Fibroblast of skin of abdomen (primary cell): ENCODE measurements around the gene POLD3.
A peak's percentile ranks its signal among the peaks of the same experiment; 100 is the strongest.
"Not testable (repeated sequence)": the region's sequence is repeated elsewhere in the genome, so short reads cannot be mapped to it uniquely, and the experiment has no call there.

Experiments
- DNase-seq: peaks from one replicate; pipeline ENCODE4 v3.0.0-alpha.2; 2013

Gene POLD3

DNA sequence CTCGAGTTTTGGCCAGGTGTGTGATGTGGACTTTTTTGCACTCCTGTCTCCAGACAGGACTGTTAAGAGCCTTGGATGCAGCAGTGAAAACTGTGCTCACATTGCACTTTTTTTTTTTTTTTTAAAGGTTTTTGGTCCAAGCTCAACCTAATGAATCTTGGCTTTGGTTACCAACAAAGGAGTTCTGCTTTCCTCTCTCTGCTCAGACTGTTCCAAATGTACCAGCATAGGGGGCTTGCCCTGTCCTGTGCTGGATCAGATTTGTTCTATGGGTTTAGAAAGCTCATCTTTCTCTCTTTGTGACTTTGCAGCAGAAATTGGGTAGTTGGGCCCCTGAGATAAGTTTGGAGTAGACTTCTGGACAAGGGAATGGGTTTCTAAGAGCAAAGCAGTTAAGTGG, 45.3 kb downstream of the POLD3 start:
- no peak for DNase-seq

DNA sequence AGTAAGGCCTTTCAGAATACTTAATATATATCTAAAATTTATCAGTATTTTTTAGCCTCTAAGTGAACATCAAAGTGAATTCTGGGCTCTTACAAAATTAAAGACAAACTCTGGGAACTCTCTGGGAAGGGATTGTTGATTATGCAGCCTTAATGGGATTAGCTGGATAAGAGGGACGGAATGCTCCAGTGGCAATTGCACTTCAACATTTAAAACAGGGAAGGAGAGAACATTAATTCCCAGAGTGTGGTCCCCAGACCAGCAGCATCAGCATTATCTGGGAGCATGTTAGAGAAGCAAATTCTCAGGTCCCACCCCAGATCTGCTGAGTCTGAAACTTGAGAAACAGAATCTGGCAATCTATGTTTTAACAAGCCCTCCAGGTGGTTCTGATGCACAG, 46.5 kb downstream of the POLD3 start:
- DNase-seq = no peak

DNA sequence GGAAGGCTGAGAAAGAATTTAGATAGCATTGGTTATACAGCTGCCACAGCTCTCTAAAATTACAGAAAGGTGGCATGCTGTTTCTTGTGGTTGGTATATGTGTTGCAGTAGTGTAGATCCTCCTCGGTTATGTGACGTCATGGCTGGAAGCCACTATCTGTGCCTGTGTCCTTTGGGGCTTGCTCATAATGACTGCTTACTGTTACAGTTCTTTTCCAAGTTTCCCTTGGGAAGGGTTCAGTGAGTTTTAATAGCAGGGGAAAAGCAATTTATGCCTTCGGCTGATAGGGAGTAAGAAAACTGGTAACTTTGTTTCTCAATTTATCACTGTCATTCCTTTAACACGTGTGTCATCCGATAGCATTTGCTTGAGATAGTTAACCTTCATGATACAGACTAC, 47.2 kb downstream of the POLD3 start:
- DNase-seq = no peak

DNA sequence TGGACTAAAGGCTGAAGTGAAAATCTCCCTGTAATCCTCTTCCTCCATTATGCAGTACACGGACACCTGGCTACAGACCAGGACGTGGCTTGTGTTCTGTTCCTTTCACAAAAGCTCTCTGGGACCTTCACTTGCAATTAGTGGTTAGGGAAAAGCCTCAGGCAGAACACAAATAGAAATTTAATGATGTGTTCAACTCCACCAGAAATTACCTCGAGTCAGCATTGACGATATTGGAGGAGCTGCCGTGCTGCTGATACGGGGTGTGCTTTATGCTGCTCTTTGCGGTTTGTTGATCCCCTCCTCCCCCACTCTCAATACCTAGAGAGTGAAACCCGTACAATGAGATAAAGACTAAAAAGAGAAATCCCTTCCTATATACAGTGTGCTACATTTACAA, 48.9 kb downstream of the POLD3 start:
- no peak for DNase-seq

DNA sequence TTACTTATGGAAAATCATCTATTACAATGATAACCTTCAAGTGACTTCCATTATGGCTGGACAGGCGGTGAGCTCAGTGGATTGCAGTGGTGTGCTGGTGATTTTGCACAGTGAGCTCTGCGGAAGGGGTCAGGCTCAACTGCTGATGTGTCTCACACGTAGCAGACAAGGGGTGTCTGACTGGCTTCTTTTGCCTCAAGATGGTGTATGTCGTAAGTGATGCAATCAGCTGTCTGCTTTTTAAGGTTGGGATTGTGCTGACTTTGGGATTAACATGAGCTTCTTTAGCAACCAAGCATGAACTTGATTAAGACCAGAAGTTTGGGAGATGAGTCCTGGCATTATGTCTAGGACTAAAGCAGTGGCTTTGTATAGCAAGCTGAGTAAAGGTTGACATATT, 49.5 kb downstream of the POLD3 start:
- peak; percentile 47 for DNase-seq

DNA sequence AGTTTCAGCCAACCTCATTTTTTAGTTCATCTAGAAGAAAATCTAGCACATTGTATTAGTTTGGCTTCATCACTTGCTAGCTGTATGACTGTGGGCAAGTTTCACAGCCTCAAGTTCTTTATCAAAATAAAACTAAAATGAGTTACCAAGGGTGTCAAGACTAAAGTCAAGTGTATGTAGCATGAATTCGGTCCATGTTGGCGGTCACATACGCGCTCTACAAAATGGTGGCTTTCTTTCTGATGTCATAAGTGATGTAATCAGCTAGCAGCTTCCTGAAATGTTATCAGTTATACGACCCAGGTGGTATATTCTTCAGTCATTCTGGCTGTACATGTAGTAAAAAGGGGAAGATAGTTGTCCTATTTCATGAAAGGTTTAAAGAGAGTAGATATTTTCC, 50.5 kb downstream of the POLD3 start:
- no peak for DNase-seq

DNA sequence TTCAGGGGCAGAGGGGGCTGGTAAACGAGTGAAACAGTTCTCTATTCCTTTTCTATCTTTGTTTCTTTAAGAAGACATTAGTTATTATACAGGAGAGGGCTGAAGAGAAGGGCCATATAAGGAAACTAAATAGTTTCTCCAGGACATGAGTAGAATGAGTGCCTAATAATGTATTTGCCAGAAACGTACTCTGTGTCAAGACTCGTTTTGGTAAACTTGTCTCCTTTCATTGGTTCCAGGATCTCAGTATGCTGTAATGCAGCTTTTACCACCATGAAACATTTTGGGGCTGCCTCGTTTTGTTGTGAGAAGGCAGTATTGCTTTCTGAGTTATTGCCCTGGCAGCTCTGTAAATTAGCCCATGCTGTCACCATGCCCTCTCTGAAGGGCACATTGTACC, 51.7 kb downstream of the POLD3 start:
- DNase-seq = no peak

DNA sequence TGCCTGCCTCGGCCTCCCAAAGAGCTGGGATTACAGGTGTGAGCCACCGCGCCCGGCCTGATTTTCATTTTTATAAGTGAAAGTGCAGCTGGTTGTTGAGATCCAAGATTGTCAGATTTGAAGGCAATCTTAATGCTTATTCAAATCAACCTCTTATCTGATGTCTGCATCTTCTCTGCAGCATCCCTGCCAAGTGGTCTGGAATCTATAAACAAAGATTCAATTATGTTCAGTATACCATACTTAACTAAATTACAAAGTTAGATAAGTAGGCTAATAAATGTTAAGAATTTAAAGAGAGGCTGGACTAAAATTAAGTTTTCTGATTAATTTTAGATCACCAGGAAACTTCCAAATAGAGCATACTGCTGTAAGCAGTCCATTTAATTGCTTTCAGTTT, 53.8 kb downstream of the POLD3 start:
- DNase-seq = no peak

DNA sequence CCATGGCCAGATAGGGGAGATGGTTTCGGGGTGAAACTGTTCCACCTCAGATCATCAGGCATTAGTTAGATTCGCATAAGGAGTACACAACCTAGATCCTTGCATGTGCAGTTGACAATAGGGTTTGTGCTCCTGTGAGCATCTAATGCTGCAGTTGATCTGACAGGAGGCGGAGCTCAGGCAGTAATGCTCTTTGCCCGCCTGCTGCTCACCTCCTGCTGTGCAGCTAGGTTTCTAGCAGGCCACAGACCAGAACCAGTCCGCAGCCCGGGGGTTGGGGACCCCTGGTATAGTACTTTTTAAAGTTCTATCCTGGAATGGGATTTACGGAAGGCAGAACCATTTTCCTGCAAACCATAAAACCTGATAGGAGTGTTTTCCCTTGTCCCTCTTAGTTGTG, 54.6 kb downstream of the POLD3 start:
- no peak for DNase-seq

DNA sequence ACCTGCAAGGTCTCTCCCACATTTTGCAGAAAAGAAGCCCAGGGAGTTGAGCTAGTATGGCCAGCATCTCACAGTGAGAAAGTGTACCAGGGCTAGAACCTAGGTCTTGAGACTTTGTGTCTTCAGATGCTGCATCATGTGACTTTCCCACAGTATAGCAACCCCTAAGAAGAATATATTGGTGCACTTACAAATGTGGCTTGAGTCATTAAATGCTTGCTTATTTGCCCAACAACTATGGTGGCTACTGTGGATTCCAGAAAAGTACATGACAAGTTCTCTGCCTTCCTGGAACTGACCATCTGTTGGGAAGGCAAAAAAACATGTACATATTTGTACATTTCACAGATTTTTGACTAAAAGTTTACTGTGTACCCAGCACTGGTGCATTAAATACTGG, 55.0 kb downstream of the POLD3 start:
- no peak for DNase-seq

DNA sequence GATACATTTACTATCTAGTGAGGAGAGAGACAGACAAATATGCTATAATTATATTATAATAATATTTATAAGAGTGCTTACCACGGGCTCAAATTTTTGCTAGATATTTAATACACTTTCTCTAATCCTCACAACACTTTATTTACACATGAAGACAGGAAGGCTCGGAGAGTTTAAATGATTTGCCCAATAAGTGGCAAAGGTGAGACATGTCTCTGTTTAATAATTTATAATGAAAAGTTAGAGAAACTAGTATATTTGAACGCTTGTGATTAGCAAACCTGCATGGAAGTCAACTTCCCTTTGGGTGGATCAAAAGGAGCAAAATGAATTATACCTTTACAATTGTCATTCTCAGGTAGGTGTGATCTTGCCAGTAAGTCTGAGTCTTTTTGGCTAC, 55.4 kb downstream of the POLD3 start:
- DNase-seq = no peak

DNA sequence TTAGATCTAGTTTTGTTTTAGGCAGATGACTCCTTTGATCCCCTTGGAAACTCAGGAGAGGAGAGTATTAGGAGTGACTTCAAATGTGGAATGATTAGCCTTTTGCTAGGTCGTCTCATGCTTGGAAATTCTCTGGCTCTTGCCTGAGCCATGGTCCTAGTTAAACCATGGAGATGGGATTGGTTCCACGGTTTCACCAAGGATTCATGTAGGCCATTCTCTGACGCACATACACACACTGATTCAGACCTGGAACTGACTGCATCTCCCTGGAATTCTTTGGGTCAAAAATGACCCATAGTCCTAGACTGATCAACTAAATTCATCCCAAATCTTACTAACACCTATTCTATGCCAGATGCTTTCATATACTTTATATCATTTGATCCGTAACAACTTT, 56.5 kb downstream of the POLD3 start:
- no peak for DNase-seq

DNA sequence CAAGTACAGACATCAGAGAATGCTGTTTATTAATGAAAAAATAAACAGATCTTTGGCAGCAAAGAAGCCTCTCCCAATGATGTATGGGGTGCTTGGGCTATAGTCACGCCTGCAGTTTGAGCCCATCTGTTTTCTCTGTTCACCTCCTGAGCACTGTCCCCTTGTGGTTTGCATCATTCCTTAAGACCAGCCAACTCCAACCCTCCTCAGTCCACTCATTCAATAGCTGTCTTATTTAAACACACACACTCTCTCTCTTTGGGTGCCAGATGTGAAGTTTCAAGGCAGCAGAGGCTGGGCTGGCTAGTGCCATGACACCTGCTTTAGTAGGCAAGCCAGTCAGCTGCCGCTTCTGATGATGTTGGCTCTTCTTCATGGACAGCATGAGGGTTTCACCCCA, 58.1 kb downstream of the POLD3 start:
- DNase-seq = peak; percentile 69

DNA sequence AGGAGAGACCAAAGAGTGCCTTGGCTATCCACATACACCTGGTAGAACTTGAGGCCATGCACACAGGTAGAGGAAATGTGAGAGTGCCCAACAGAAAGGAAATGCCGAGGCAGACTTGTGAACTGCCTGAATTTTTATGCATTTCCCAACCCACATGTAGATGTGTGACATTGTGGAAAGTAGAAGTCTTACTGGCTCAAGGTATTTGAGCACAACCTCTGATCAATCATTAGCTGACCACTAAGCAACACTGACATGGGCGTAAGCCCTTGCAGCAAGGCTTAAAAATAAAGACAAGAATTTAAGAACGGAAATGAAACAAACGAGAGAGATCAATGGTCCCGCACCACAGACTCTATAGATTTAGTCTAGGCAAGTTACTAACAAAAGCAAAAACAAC, 62.6 kb downstream of the POLD3 start:
- DNase-seq = no peak

DNA sequence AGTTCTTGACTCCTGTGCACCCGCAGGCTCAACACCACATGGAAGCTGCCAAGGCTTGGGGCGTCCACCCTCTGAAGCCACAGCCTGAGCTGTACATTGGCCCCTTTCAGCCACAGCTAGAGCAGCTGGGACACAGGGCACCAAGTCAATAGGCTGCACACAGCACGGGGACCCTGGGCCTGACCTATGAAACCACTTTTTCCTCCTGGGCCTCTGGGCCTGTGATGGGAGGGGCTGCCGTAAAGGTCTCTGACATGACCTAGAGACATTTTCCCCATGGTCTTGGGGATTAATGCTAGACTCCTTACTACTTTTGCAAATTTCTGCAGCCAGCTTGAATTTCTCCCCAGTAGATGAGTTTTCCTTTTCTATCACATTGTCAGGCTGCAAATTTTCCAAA, 66.7 kb downstream of the POLD3 start:
- not testable (repeated sequence) for DNase-seq

DNA sequence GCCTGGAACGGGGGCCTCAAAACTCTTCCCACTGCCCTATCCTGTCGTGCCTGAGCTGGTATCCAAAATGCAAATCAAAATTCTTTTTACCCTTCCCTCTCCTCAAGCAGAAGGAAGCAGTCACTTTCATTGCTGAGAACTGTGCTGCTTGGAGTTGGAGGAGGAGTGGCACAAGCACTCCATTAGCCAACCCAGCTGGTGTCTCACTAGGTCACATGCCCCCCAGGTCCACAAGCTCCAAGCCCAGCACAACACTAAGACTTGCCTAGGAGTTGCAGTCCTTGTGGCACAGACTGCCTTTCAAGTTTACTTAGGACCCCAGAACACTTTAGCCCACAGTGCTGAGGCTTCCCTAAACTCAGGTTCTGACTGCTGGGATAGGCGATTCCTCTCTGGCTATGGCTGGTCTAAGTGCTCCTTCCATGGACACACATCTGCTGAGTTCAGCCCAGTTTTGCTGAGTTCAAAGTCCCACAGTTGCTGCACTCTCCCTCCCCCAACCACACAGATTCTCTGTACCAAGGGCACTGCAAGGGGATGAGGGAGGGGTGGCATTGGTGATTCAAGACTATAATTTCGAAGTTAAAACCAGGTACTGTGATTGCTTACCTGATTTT, 70.2 kb downstream of the POLD3 start:
- no peak for DNase-seq

DNA sequence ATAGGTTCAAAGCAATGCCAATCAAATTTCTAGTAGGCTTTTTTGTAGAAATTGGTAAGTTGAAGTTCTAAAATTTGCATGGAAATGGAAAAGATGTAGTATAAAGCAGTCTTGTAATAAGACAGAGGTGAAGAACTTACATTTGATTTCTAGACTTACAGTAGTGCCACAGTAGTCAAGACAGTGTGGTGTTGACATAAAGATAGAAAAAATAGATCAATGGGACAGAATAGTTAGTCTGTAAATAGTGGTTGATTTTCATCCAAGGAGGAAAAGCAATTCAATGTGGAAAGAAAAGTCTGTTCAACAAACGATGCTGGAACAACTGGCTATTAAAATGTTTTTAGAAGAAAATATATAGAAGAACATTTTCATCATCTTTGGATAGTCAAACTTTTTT, 70.9 kb downstream of the POLD3 start:
- no peak for DNase-seq

DNA sequence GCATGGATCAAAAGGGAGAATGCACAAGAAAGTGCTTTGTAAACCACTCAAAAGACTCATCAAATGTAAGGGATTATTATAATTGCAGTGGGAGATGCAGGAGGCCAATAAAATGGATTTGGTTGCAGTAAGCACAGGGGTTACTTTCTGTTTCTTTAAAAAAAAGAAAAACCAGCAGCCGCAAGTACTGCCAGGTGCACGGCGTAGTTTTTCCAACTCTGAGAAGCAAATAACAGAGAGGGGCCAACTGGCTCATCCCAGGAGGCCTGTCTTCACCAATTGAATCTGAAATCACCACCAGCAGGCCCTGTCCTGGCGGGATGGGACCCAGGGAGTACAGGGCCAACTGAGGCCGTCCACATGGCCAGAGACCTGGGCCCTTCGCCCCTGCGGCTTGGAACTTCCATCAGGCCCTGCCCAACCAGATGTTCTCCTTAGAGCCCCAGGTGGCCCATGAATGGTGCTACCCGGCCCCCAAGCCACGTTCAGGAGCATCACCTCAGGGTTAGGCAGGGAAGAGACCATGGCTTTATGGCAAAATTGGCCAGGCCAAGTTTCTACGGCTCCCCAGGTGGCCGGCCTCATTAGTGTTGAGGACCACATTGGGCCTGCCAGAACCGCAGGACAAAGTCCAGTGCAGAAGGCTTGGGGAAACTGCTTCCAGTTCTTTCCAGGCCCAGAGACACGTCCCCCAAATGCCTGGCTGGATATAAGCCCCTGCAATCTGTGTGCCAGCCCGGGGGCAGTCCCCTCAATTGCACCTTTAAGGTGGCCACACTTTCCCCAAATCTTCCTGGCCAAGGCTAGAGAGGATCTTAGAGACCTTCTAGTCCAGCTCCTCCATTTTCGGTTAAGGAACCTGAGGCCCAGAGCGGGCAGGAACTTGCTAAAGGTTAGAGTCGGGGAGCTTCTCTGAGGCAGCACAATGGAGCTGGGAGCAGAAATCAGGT, 77.1 kb downstream of the POLD3 start:
- DNase-seq = no peak

DNA sequence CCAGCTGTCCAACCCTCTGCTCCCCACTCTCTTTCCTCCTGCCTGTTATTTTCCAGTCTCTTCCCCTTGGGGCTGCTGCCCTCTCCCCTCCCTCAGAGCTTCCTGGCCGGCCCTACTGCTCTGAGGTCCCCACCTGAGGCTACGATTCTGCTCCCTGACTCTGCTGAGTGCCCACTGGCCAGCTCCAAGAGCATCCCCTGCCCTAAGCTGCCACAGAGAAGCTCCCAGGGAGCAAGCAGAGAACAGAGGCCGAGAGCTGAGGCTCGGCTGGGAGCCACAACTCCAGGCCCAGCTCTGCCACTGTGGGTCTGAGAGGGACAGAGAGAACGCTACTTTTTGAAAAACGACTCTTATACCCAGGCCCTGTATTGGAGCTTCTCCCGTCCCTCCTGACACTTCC, 77.8 kb downstream of the POLD3 start:
- DNase-seq = no peak

DNA sequence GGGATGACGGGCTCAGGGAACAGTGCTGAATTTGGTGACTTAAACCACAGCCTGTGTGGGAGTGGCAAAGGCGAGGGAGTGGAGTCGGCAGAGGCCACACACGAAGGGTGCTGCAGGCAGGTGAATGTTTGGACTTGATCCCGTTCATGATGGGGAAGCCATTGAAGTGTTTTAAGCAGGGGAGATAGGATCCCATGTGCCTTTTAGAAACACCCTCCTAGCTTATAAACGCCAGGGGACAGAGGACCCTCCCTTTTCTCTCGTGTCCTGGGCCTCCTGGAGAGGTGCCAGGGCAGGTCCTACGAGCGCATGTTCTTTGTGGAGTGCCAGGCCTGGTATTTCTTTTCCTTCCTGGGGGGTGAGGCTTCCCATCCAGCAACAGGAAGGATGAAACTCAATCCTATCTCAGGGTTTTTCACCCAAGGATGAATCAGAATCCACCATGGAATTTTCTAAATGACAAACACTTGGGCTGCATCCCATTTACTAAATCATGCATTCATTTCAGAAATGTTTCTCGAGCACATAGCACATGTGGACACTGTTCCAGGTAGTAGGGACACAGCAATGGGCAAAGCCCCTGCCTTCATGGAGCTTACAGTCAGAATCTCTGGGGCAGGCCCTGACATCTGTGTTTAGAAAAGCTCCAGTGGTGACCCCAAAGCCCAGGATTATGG, 79.3 kb downstream of the POLD3 start:
- peak; percentile 81 for DNase-seq

DNA sequence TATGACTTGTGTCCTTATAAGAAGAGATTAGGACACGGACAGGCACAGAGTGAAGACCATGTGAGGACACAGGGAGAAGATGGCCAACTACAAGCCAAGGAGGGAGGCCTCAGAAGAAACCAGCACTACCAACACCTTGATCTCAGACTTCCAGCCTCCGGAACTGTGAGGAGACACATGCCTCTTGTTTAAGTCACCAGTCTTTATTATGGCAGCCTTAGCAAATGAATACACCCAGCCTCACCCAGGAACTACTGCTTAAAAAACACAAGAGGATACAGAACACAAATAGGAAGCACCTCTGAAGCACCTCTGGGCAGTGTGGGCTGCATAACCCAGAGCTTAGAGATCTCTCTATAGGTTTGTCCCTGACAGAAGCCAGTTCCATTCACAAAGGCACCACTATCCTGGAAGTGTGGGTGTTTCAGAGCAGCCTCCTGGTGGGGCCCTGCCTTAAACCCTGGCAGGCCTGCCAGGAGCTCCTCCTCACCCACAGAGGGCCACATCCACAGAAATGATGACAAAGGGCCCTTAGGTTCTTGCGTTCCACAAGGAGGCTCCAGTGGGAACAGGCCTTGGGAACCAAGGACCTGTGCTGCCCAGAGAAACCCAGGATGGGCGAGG, 80.1 kb downstream of the POLD3 start:
- no peak for DNase-seq

DNA sequence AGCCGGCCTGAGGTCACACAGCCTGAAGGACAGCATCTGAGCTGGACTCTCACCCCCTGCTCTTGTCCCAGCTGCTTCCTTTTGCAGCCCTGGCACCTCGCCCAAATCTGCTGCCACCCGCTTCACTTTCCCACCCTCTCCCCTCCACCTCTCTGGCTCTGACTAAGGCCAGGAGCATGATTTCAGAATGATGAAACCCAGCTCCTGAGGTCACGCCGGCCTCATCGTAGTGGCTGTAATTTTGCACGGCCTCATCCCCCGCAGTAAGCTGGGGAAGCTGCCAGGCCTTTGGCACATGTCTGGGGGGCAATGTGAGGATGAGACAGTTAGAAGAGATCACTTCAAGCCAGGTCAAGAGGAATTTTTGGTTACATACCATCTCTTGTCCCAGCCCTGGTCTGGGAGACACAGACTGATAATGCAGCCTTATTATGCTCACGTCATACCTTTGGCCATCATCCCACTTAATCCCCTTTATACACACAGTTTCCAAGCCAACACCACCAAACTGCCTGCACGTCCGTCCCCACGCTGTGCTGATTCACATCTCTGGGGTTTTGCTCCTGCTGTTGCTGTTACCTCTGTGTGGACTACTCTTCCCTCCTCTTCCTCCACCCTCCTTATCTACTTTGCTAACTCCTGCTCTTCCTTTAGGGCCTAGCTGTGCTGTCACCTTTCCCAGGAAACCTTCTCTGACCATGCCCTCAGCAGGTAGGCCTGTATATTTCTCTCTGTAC, 80.7 kb downstream of the POLD3 start:
- DNase-seq = peak; percentile 97
